HepG2 (cell line): ENCODE results near the gene SPHK2. TPM values are rescaled to one million over a fixed set of nuclear protein-coding genes. Genes with fewer than 3 reads are reported as not detected.
A peak's percentile ranks its signal among the peaks of the same experiment; 100 is the strongest.

Experiments used
- HOXA5 ChIP-seq: sonication (generic); formaldehyde crosslinking; IDR thresholded peaks from 2 replicates; pipeline ENCODE4 v1.4.0; 2020; ENCODE audit warnings: missing genetic modification reagents
- KMT2A ChIP-seq: sonication (generic); formaldehyde crosslinking; IDR thresholded peaks from 2 replicates; pipeline ENCODE4 v1.4.0; 2020; ENCODE audit warnings: missing genetic modification reagents
- NFIC ChIP-seq: IDR thresholded peaks from 2 replicates; pipeline ENCODE4 v1.6.1; 2012; ENCODE audit warnings: mild to moderate bottlenecking, low read length, inconsistent platforms
- SIN3A ChIP-seq: IDR thresholded peaks from 2 replicates; pipeline ENCODE4 v1.6.1; 2011; ENCODE audit warnings: low read depth, mild to moderate bottlenecking, control low read depth, low read length, borderline replicate concordance
- SMARCC2 ChIP-seq: fragments of 450-650 bp; IDR thresholded peaks from 2 replicates; pipeline ENCODE4 v1.6.1; 2017; ENCODE audit warnings: antibody characterized with exemption, mild to moderate bottlenecking
- SMARCE1 ChIP-seq: fragments of 450-650 bp; IDR thresholded peaks from 2 replicates; pipeline ENCODE4 v1.6.1; 2017; ENCODE audit warnings: borderline replicate concordance
- TAF15 ChIP-seq: fragments of 200-400 bp; formaldehyde crosslinking; IDR thresholded peaks from one replicate; pipeline ENCODE4 v1.6.1; 2018; ENCODE audit warnings: mild to moderate bottlenecking, low read depth, low read length; ENCODE audit not compliant: poor library complexity, severe bottlenecking
- ZFX ChIP-seq: sonication (generic); formaldehyde crosslinking; IDR thresholded peaks from 2 replicates; pipeline ENCODE4 v1.4.0; 2020; ENCODE audit warnings: mild to moderate bottlenecking, low read depth, missing genetic modification reagents, moderate library complexity
- ZIK1 ChIP-seq: sonication (generic); formaldehyde crosslinking; IDR thresholded peaks from 2 replicates; pipeline ENCODE4 v1.5.0; 2020; ENCODE audit warnings: mild to moderate bottlenecking, low read depth, missing genetic modification reagents, borderline replicate concordance
- ZNF280D ChIP-seq: sonication (generic); formaldehyde crosslinking; IDR thresholded peaks from 2 replicates; pipeline ENCODE4 v1.5.1; 2020; ENCODE audit warnings: mild to moderate bottlenecking, missing genetic modification reagents
- ZNF296 ChIP-seq: sonication (generic); formaldehyde crosslinking; conservative IDR thresholded peaks from 2 replicates; pipeline ENCODE4 v1.5.0; 2020; ENCODE audit warnings: mild to moderate bottlenecking, missing genetic modification reagents
- ZNF367 ChIP-seq: sonication (generic); formaldehyde crosslinking; IDR thresholded peaks from 2 replicates; pipeline ENCODE4 v1.4.0; 2020; ENCODE audit warnings: missing genetic modification reagents, borderline replicate concordance
- ZNF407 ChIP-seq: sonication (generic); formaldehyde crosslinking; IDR thresholded peaks from one replicate; pipeline ENCODE4 v1.5.1; 2020; ENCODE audit warnings: mild to moderate bottlenecking, missing genetic modification reagents; ENCODE audit errors: not compliant biosample characterization
- ZNF503 ChIP-seq: sonication (generic); formaldehyde crosslinking; IDR thresholded peaks from 2 replicates; pipeline ENCODE4 v1.4.0; 2020; ENCODE audit warnings: missing genetic modification reagents
- ZNF546 ChIP-seq: sonication (generic); formaldehyde crosslinking; conservative IDR thresholded peaks from 2 replicates; pipeline ENCODE4 v1.8.1; 2023; ENCODE audit warnings: mild to moderate bottlenecking, missing genetic modification reagents
- polyA plus RNA-seq, 8 experiments: library from polyadenylated mRNA; depleted of rRNA in 3 of 8; stranded (reverse) in 7 of 8; unstranded in 1 of 8; fragments of >200 nt; fragmentation: Illumina TruSeq in 4 of 8; extraction: Trizol in 4 of 8; gene quantifications; 2 replicates each; pipeline versions ENCODE4 v1.2.1 to v1.2.3, GENCODE V29; 2011 to 2016; ENCODE audit warnings: low read depth in 4 of 8, missing spikeins in 1 of 8, mixed read lengths in 1 of 8; ENCODE audit not compliant: insufficient read depth in 1 of 8
- total RNA-seq, 5 experiments: library from RNA; depleted of rRNA; stranded (reverse); fragments of >200 nt; fragmentation: Illumina TruSeq; extraction: Trizol; gene quantifications; 2 replicates each; pipeline ENCODE4 v1.2.3, GENCODE V29; 2016; ENCODE audit warnings: low read depth in 1 of 5

SPHK2 gene
- total and polyA plus RNA-seq, 2 of the 13 experiments (the other 11 are each of a cell fraction or from before 2014, with no cell fraction given), result 2.9 to 14.4 TPM

GRCh38 chr19:48634424-48635262 lies 15.3 kb downstream of the SPHK2 start (continued):
- TF ChIP-seq ZNF407 (CRISPR knock-in tag) (no peak), KMT2A (CRISPR knock-in tag) (no peak; the same call in 1 of the 2 replicates), ZNF503 (peak; percentile 67; the same call in 1 of the 2 replicates), ZNF280D (CRISPR knock-in tag) (0 out of 2 replicates have a peak, but pooled peaks have one; percentile 50), SMARCE1 (no peak), ZNF296 (CRISPR knock-in tag) (no peak), ZNF367 (CRISPR knock-in tag) (no peak), NFIC (no peak), ZNF546 (CRISPR knock-in tag) (no peak), TAF15 (no peak), SIN3A (peak; percentile 58; the same call in 1 of the 2 replicates), ZFX (peak; percentile 79), HOXA5 (CRISPR knock-in tag) (peak; percentile 65; the same call in 1 of the 2 replicates), ZIK1 (CRISPR knock-in tag) (0 out of 2 replicates have a peak, but pooled peaks have one; percentile 59), SMARCC2 (no peak)
